A673 (cell line): ENCODE results near the gene C9orf43. TPM values are rescaled to one million over a fixed set of nuclear protein-coding genes. Genes with fewer than 3 reads are reported as not detected.
"Not testable (repeated sequence)": the region's sequence is repeated elsewhere in the genome, so short reads cannot be mapped to it uniquely, and the experiment has no call there.

Source experiments
- BruUV-seq: library from RNA; stranded (reverse); fragments of 400-500 nt; replicated peaks from 2 replicates; lab custom pipeline; 2021; lab: Mats Ljungman, UMichigan
- CTCF ChIA-PET: fragments of 300-600 bp; sonication (Branson Sonifier 250); formaldehyde crosslinking; loops from one replicate; lab custom pipeline; 2022; ENCODE audit warnings: antibody characterized with exemption; lab: Charles Lee
- POLR2A ChIA-PET: fragments of 300-600 bp; sonication (Branson Sonifier 250); formaldehyde crosslinking; loops from one replicate; lab custom pipeline; 2022; ENCODE audit warnings: antibody characterized with exemption; ENCODE audit not compliant: low non-redundant PET; lab: Charles Lee
- DNase-seq: peaks from one replicate; pipeline ENCODE4 v3.0.0-alpha.2; 2015; ENCODE audit warnings: low spot score
- H3K27ac ChIP-seq: fragments of 200-600 bp; sonication (generic); 2 replicates; pipeline ENCODE4 v1.5.1; 2016; ENCODE audit warnings: mixed run types, low read depth, mild to moderate bottlenecking, mixed read lengths, antibody characterized with exemption, low read length; ENCODE audit not compliant: poor library complexity, severe bottlenecking
- H3K27me3 ChIP-seq: fragments of 200-600 bp; sonication (generic); replicated peaks from 2 replicates; pipeline ENCODE4 v1.6.1; 2017; ENCODE audit warnings: mixed run types, low read depth, mild to moderate bottlenecking, mixed read lengths, antibody characterized with exemption, low read length; ENCODE audit not compliant: insufficient read depth, poor library complexity
- H3K36me3 ChIP-seq: fragments of 200-600 bp; sonication (generic); 2 replicates; pipeline ENCODE4 v1.6.1; 2016; ENCODE audit warnings: mixed run types, mild to moderate bottlenecking, mixed read lengths, antibody characterized with exemption, low read length; ENCODE audit not compliant: insufficient read depth, poor library complexity, severe bottlenecking
- H3K4me1 ChIP-seq: fragments of 200-600 bp; sonication (generic); 2 replicates; pipeline ENCODE4 v1.6.1; 2017; ENCODE audit warnings: mixed run types, mild to moderate bottlenecking, mixed read lengths, antibody characterized with exemption, low read length; ENCODE audit not compliant: insufficient read depth, poor library complexity, severe bottlenecking
- H3K4me3 ChIP-seq: fragments of 200-600 bp; sonication (generic); 2 replicates; pipeline ENCODE4 v1.5.1; 2016; ENCODE audit warnings: low read depth, mixed run types, mild to moderate bottlenecking, mixed read lengths, low read length; ENCODE audit not compliant: poor library complexity, severe bottlenecking
- H3K9me3 ChIP-seq: fragments of 200-600 bp; sonication (generic); 2 replicates; pipeline ENCODE4 v1.6.1; 2016; ENCODE audit warnings: mixed run types, low read depth, mild to moderate bottlenecking, mixed read lengths, antibody characterized with exemption, low read length; ENCODE audit not compliant: poor library complexity, severe bottlenecking
- EZH2 ChIP-seq: fragments of 200-600 bp; sonication (generic); IDR thresholded peaks from 2 replicates; pipeline ENCODE4 v1.6.1; 2017; ENCODE audit warnings: borderline replicate concordance, low read depth, mild to moderate bottlenecking, mixed read lengths, antibody characterized with exemption, low read length; ENCODE audit not compliant: poor library complexity, severe bottlenecking
- intact Hi-C: fragments of 100-400 bp; cut with micrococcal nuclease; formaldehyde crosslinking; loops from one replicate; pipeline ENCODE4 v1.10.0; 2022; ENCODE audit not compliant: unreplicated experiment
- total RNA-seq: library from RNA; stranded (reverse); gene quantifications from 2 replicates; pipeline ENCODE4 v1.2.3, GENCODE V29; 2021
- TF ChIP-seq, protein P1 (sequence below): fragments of 300-800, 200-600 bp; sonication (generic); conservative IDR thresholded peaks from 2 replicates; pipeline ENCODE4 v1.5.1; 2017; ENCODE audit warnings: low read depth, mild to moderate bottlenecking, antibody characterized with exemption, low read length, moderate library complexity, mixed read lengths

Gene C9orf43
- total RNA-seq, 1 experiment from 2014 or later, result 1.5 TPM

DNA sequence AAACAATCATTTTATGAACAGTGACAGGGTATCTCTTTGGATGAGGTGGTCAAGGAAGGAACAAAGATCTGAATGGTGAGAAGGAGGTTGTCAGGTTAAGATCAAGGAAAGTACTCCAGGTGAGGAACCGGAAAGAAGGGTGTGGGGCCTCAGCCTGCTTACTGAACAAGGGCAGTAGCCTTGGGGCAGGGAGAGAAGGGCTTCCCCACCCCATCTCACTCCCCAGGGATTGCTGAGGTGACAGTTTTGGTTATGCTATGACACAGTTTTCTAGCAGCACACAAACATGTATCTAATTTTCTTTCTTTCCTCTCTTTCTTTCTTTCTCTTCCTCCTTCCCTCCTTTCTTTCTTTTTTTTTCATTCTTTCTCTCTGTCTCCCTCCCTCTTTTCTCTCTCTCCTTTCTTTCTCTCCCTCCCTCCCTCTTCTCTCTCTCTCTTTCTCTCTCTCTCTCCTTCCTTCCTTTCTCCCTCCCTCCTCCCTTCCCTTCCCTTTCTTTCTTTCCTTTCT lies 29.6 kb upstream of the C9orf43 start:
- Histone ChIP-seq H3K27ac (no peak overlapping the region), H3K36me3 (no peaks in the 10 kb centered on the region), H3K27me3 (no peaks in the 10 kb centered on the region), H3K4me1 (no peaks in the 10 kb centered on the region), H3K4me3 (no peak overlapping the region), H3K9me3 (no peaks in the 10 kb centered on the region)
- no peak for DNase-seq
- POLR2A ChIA-PET, result no interaction called here
- TF ChIP-seq, protein P1, sequence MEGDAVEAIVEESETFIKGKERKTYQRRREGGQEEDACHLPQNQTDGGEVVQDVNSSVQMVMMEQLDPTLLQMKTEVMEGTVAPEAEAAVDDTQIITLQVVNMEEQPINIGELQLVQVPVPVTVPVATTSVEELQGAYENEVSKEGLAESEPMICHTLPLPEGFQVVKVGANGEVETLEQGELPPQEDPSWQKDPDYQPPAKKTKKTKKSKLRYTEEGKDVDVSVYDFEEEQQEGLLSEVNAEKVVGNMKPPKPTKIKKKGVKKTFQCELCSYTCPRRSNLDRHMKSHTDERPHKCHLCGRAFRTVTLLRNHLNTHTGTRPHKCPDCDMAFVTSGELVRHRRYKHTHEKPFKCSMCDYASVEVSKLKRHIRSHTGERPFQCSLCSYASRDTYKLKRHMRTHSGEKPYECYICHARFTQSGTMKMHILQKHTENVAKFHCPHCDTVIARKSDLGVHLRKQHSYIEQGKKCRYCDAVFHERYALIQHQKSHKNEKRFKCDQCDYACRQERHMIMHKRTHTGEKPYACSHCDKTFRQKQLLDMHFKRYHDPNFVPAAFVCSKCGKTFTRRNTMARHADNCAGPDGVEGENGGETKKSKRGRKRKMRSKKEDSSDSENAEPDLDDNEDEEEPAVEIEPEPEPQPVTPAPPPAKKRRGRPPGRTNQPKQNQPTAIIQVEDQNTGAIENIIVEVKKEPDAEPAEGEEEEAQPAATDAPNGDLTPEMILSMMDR, result no peak
- no peak for TF ChIP-seq EZH2
- CTCF ChIA-PET, result no interaction called here
- BruUV-seq, result no TSS peak
- intact Hi-C loops, result no loop called here

DNA sequence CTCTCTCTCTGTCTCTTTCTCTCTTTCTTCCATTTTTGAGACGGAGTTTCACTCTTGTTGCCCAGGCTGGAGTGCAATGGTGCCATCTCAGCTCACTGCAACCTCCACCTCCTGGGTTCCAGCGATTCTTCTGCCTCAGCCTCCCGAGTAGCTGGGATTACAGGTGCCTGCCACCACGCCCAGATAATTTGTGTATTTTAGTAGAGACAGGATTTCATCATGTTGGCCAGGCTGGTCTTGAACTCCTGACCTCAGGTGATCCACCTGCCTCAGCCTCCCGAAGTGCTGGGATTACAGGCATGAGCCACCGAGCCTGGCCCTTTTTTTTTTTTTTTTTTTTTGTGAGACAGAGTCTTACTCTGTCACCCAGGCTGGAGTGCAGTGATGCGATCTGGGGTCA lies 29.1 kb upstream of the C9orf43 start:
- H3K27me3 ChIP-seq, H3K9me3 ChIP-seq, H3K27ac ChIP-seq, DNase-seq, CTCF ChIA-PET, intact Hi-C loops, POLR2A ChIA-PET, BruUV-seq, H3K4me3 ChIP-seq, H3K36me3 ChIP-seq, H3K4me1 ChIP-seq: not testable (repeated sequence)

DNA sequence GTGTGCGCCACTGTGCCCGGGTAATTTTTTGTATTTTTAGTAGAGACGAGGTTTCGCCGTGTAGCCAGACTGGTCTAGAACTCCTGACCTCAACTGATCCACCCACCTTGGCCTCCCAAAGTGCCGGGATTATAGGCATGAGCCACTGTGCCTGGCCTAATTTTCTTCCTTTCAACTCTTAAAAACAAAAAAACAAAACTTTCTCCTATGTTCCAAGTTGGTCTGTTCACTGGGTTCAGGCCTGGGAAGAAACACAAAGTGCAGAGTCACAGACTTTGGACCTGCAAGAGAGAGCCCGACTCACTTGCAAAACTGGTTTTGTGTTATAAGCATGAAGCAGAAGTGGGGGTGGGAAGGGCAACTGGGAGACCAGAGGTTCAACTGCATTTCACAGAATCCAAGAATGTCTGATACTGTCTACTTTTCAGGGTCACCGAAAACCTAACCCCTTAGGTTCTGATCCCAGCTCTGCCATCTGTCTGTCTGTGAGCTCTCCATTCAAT lies 28.6 kb upstream of the C9orf43 start:
- no peak overlapping the region for H3K4me3 ChIP-seq
- BruUV-seq, result no TSS peak
- intact Hi-C loops, result no loop called here

More for the DNA sequence above, 28.6 kb upstream of the C9orf43 start:
- ChIA-PET CTCF (no interaction called here), POLR2A (no interaction called here)
- Histone ChIP-seq H3K27ac (no peak overlapping the region), H3K36me3 (no peaks in the 10 kb centered on the region), H3K9me3 (no peaks in the 10 kb centered on the region), H3K4me1 (no peaks in the 10 kb centered on the region), H3K27me3 (no peaks in the 10 kb centered on the region)
- TF ChIP-seq, protein P1, result no peak
- TF ChIP-seq EZH2, result no peak
- DNase-seq, result no peak
